Measurements from ENCODE around the gene SOX18. TPM values are rescaled to one million over a fixed set of nuclear protein-coding genes. Genes with fewer than 3 reads are reported as not detected.
"Not testable (repeated sequence)": the region's sequence is repeated elsewhere in the genome, so short reads cannot be mapped to it uniquely, and the experiment has no call there.

Gene SOX18
- total RNA-seq: 36.8 TPM
- long read RNA-seq, transcript SOX18-201 (2 exons, 1,864 nt): major isoform, 36 of 61 reads
- long read RNA-seq, partial matches to known transcripts: 25 of 61 reads
- long read RNA-seq, other reads (novel, unspliced or antisense): 0 of 61 reads

DNA sequence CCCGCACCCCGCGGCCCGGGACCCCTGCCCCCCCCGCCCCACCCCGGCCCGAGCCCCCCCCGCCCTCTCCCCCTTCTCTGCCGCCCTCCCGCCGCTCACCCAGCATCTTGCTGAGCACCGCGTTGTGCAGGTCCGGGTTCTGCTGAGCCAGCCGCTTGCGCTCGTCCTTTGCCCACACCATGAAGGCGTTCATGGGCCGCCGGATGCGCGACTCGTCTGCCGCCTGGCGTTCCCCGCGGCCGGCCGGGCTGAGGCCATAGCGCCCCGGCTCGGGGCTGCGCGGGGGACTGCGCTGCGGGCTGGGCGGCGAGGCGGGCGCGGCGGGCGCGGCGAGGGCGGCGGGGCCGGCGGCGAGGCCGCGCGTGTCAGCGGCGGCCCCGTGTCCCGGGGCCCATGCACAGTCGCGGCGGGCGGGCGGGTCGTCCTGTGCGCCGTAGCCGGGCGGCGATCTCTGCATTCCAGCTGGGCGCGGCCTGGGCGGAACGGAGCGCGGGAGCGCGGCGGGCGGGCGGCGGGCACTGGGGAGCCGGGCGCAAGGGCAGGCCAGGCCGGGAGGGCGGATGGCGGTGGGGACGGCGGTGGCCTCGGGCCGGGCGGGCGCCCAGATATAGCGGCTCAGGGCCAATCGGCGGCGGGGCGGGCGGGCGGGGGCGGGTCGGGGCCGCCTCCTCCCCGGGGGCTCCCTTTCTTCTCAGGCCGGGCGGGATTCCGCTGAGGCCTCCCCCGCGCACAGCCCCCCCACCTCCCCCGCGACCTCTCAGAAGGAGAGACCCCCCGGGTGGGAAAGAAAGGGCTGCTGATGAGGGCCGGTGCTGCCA, at the start of gene SOX18:
SOX18 (minus strand) TSS at position 580 of the 818 bp plus-strand sequence; CDS start at position 457, 123 bp downstream.
- DNase-seq (peak; percentile 65), ATAC-seq (peak; percentile 28)
- intact Hi-C loops (cut with micrococcal nuclease): no loop called here

GRCh38 chr20:64098471-64099013, 49.1 kb upstream of the SOX18 start:
- ATAC-seq (no peak), DNase-seq (no peak)
- intact Hi-C loops (cut with micrococcal nuclease): no loop called here

GRCh38 chr20:64096535-64096934, 47.1 kb upstream of the SOX18 start:
- DNase-seq (no peak), ATAC-seq (no peak)
- intact Hi-C loops (cut with micrococcal nuclease): no loop called here

- intact Hi-C loops (cut with micrococcal nuclease): no loop called here
- ATAC-seq (no peak), DNase-seq (no peak)
Measured at GRCh38 chr20:64095927-64096326, 46.5 kb upstream of the SOX18 start.

DNA sequence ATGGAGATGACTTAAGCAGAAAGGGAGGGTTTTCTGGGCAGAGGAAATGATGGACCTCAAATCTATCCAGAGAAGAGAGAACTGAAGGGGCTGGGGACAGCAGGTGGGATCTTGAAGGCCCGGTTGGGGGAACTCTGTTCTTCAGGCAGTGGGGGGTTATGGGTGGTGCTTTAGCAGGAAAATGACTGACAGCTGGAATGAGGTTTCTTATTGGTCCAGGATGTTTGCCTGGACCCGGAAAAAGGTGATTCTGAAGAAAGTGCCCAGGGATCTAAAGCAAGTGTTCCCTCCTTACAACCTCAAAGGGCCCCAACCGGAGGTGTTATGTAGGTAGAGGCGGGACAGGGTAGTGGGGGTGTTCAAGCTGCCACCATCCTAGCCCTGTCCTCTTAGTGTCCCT, 46.0 kb upstream of the SOX18 start:
- ATAC-seq: no peak
- intact Hi-C loops (cut with micrococcal nuclease): no loop called here
- no peak for DNase-seq

DNA sequence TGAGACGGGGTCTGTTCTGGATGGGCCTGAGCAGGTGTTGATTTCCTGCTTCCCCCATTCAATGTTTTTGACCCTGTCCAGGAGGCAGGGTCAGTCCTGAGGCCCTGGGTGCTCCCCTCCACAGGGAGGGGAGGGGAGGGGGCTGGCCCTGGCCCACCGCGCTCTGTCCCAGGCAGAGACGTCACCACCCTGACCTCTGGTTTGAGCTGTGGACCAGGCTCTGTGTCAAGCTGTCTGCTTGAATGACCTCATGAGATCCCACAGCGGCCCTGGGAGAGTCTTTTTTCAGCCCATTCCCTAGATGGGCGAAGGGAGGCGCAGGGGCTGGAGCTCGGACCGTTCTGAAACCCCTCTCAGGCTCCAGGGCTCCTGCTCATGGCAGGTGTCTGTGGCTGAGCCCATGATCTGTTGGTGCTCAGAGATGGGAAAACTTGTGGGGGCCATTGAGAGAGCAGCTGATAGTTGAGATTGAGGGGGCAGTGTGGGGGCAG, 43.6 kb upstream of the SOX18 start:
- ATAC-seq: no peak
- intact Hi-C loops (cut with micrococcal nuclease): no loop called here

GRCh38 chr20:64092258-64093012, 43.0 kb upstream of the SOX18 start:
- intact Hi-C loops (cut with micrococcal nuclease): no loop called here
- ATAC-seq: no peak
- DNase-seq: no peak

More for the DNA sequence above, 43.6 kb upstream of the SOX18 start:
- DNase-seq: no peak

DNA sequence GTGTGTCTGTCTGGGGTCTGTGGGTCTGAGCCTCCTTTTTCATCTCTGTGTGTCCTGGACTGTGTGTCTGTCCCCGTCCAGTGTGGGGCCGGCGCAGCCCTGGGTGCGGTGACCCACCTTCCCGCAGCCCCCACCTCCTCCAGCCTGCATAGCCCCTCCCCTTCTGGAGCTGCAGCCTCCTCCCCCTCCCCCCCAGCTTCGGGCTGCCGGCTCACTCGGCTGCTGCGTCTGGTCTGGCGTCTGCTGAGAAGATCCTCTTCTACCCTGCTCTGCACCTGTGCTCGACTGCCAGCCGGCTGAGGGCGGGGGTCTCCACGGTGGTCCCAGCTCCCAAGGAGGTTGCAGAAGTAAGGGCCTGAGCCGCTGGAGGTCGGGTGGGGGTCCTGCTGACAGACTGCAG, 42.3 kb upstream of the SOX18 start:
- ATAC-seq (no peak), DNase-seq (no peak)
- intact Hi-C loops (cut with micrococcal nuclease): no loop called here

DNA sequence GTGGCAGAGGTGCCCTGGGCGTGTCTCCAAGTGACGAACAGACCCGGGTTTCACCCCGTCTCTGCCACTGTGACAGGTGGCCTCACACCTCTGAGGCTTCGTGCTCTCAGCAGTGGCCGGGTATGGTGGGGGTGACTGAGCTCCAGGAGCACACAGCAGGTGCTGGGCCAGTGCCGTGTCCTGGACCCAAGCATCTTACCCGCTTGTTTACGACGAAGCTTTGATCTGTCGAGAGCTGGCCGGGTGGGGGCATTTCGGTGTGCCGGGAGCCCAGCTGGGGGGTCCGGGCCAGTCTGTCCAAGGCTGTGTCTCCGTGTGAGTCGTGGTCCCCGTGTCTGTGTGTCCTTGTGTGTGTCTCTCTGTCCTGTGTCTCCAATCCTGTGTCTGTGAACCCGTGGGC, 41.9 kb upstream of the SOX18 start:
- intact Hi-C loops (cut with micrococcal nuclease): no loop called here
- DNase-seq (no peak), ATAC-seq (no peak)

- intact Hi-C loops (cut with micrococcal nuclease): no loop called here
- no peak for ATAC-seq
- DNase-seq: no peak
Measured at GRCh38 chr20:64090165-64090564, 40.7 kb upstream of the SOX18 start.

DNA sequence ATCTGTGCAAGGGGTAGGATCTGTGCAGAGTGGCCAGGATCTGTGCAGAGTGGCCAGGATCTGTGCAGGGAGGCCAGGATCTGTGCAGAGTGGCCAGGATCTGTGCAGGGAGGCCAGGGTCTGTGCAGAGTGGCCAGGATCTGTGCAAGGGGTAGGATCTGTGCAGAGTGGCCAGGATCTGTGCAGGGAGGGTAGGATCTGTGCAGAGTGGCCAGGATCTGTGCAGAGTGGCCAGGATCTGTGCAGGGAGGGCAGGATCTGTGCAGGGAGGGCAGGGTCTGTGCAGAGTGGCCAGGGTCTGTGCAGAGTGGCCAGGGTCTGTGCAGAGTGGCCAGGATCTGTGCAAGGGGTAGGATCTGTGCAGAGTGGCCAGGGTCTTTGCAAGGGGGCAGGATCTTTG, 39.1 kb upstream of the SOX18 start:
- DNase-seq; ATAC-seq; intact Hi-C loops (cut with micrococcal nuclease): not testable (repeated sequence)

- DNase-seq; intact Hi-C loops (cut with micrococcal nuclease); ATAC-seq: not testable (repeated sequence)
Measured at GRCh38 chr20:64087226-64087825, 37.9 kb upstream of the SOX18 start.

- ATAC-seq (no peak), DNase-seq (no peak)
- intact Hi-C loops (cut with micrococcal nuclease): no loop called here
Measured at GRCh38 chr20:64086801-64087200, 37.4 kb upstream of the SOX18 start.

DNA sequence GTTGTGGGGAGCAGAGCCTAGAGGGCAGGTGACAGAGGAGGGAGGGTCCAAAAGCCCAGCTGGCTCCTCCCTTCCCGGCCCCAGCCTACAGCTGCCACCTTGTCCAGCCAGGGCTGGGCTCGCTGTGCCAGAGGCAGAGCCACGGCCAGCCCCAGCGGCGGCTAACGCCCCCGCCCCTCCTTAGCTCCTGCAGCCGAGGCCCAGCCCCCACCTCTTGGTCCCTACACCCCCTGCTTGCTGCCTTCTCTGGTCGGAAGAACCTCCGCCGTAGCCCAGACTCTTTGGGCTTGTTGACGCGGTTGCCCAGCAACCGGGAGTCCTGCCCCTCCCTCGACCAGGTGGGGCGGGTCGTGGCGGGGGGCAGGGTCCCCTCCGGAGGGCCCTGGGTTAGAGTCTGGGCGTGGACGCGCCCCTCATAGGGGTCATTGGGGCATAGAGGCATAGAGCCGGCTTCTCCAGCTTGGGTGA, 35.3 kb upstream of the SOX18 start:
- ATAC-seq: no peak
- intact Hi-C loops (cut with micrococcal nuclease): no loop called here
- no peak for DNase-seq

- intact Hi-C loops (cut with micrococcal nuclease): no loop called here
- ATAC-seq (no peak), DNase-seq (no peak)
Measured at GRCh38 chr20:64083804-64084684, 34.6 kb upstream of the SOX18 start, which contains the start of gene LKAAEAR1. Gene LKAAEAR1 (minus strand): TSS chr20:64084398. CDS start chr20:64084219, 179 bp downstream.

DNA sequence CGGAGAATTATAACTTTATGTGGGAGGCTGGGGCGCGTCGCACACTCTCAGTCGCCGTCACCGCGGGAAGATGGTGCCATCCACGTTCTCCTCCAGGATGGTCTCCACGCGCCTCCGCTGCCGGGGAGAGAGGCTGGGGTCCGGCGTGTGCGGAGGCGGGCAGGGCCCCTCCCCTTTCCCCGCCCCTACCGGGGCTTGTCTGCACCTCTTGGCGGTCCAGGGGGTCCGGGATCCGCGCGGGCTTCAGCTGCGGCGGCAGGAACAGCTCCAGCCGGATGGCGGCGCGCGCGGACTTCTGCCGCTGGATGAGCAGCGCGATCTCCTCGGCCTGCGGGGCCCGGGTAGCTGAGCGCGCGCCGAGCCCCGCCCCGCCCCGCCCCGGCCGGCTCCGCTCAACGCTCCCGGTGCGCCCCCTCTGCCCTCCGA, 34.0 kb upstream of the SOX18 start:
- DNase-seq (peak; percentile 88), ATAC-seq (peak; percentile 67)
- intact Hi-C loops (cut with micrococcal nuclease): no loop called here

DNA sequence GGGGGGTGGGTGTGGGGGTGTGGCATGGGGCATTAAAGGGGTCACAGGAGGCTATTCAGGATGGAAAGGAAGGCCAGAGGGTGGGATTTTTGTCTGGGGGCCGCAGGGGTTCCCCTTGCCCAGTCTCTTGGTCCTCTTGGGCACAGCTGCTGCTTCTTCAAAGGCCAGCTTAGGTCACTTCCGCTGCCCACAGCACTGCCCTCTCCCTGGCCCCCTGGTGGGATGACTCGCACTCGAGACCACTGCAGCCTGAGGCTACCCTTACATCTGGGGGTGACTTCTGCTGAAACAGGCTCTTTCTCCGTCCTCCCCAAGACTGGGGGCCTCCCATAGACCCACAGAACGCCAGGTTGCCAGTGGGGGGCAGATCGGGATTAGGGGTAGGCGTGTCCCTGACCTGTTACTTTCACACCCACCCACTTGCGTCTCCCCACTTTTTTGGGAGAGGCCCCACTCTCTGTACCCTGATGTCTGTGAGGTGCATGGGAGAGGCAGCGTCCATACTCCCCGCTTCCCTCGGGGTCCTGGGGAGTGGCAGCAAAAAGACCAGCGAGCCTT, 33.5 kb upstream of the SOX18 start:
- ATAC-seq (no peak), DNase-seq (no peak)
- intact Hi-C loops (cut with micrococcal nuclease): no loop called here

Measured in left ventricle myocardium superior (tissue), 1 donor.